CD14-positive monocyte (primary cell): ENCODE measurements around the gene LINS1. TPM values are rescaled to one million over a fixed set of nuclear protein-coding genes. Genes with fewer than 3 reads are reported as not detected.

Source experiments
- DNase-seq, 3 donors: peaks; one replicate each; pipeline ENCODE4 v3.0.0-alpha.2; 2011 to 2022
- H2AFZ ChIP-seq: 2 replicates; pipeline ENCODE4 v1.6.0; 2012; ENCODE audit warnings: mild to moderate bottlenecking, low read depth, low read length, inconsistent platforms; ENCODE audit not compliant: insufficient read depth, poor library complexity, severe bottlenecking
- H3K27ac ChIP-seq, 2 donors: 1 replicate in 1 of 2; 2 replicates in 1 of 2; pipeline ENCODE4 v1.5.1; 2012 to 2013; ENCODE audit warnings: low read length in 2 of 2, control low read depth in 1 of 2, inconsistent platforms in 1 of 2, low read depth in 1 of 2, mild to moderate bottlenecking in 1 of 2
- H3K27me3 ChIP-seq, 2 donors: one replicate each; pipeline versions ENCODE4 v1.6.0 to v1.6.1; 2011 to 2013; ENCODE audit warnings: low read length in 2 of 2; ENCODE audit not compliant: control insufficient read depth in 2 of 2, insufficient read depth in 2 of 2
- H3K36me3 ChIP-seq, 2 donors: replicated peaks in 1 of 2; 1 replicate in 1 of 2; 2 replicates in 1 of 2; pipeline versions ENCODE4 v1.5.1 to v1.6.1; 2012 to 2013; ENCODE audit warnings: low read length in 2 of 2, control low read depth in 1 of 2, inconsistent platforms in 1 of 2, mild to moderate bottlenecking in 1 of 2; ENCODE audit not compliant: insufficient read depth in 2 of 2, control insufficient read depth in 1 of 2
- H3K4me1 ChIP-seq, 2 donors: 1 replicate in 1 of 2; 2 replicates in 1 of 2; pipeline versions ENCODE4 v1.5.1 to v1.6.1; 2012 to 2013; ENCODE audit warnings: low read length in 2 of 2, control low read depth in 1 of 2, inconsistent platforms in 1 of 2, mild to moderate bottlenecking in 1 of 2, moderate library complexity in 1 of 2; ENCODE audit not compliant: insufficient read depth in 2 of 2, control insufficient read depth in 1 of 2
- H3K4me2 ChIP-seq: replicated peaks from 2 replicates; pipeline ENCODE3; 2012; ENCODE audit warnings: low read length, moderate library complexity, mild to moderate bottlenecking; ENCODE audit not compliant: poor library complexity, severe bottlenecking; ENCODE audit errors: extremely low read depth
- H3K4me3 ChIP-seq, 3 experiments: fragments of 200-600 bp in 1 of 3; sonication (generic) in 1 of 3; replicated peaks in 1 of 3; 1 replicate in 2 of 3; 2 replicates in 1 of 3; pipeline ENCODE4 v1.5.1; 2011 to 2013; ENCODE audit warnings: low read length in 3 of 3, mild to moderate bottlenecking in 3 of 3, control low read depth in 2 of 3, low read depth in 2 of 3, inconsistent platforms in 1 of 3, moderate library complexity in 1 of 3
- H3K79me2 ChIP-seq: 2 replicates; pipeline ENCODE4 v1.6.0; 2012; ENCODE audit warnings: mild to moderate bottlenecking, control low read depth, inconsistent platforms, low read length, moderate library complexity; ENCODE audit not compliant: insufficient read depth
- H3K9ac ChIP-seq: 2 replicates; pipeline ENCODE4 v1.6.0; 2017; ENCODE audit warnings: low read length, mild to moderate bottlenecking; ENCODE audit not compliant: insufficient read depth, poor library complexity, severe bottlenecking
- H3K9me3 ChIP-seq, 2 donors: replicated peaks in 1 of 2; 1 replicate in 1 of 2; 2 replicates in 1 of 2; pipeline versions ENCODE4 v1.5.1 to v1.6.1; 2012 to 2013; ENCODE audit warnings: low read length in 2 of 2, control low read depth in 1 of 2; ENCODE audit not compliant: control insufficient read depth in 1 of 2, insufficient read depth in 1 of 2
- H4K20me1 ChIP-seq: 2 replicates; pipeline ENCODE4 v1.6.0; 2012; ENCODE audit warnings: mild to moderate bottlenecking, low read length, control low read depth, moderate library complexity; ENCODE audit not compliant: insufficient read depth
- H3K27ac Mint-ChIP-seq, 7 donors: one replicate each; pipeline ENCODE4 v1.8.0; 2020; ENCODE audit warnings: mild to moderate bottlenecking in 7 of 7, mixed read lengths in 7 of 7, moderate library complexity in 6 of 7, inconsistent platforms in 2 of 7
- H3K27me3 Mint-ChIP-seq, 3 donors: one replicate each; pipeline ENCODE4 v1.8.0; 2021 to 2022; ENCODE audit warnings: low read depth in 3 of 3, mild to moderate bottlenecking in 3 of 3, mixed read lengths in 3 of 3, moderate library complexity in 3 of 3, inconsistent platforms in 1 of 3
- H3K36me3 Mint-ChIP-seq, 2 donors: one replicate each; pipeline ENCODE4 v1.8.0; 2020; ENCODE audit warnings: mixed read lengths in 2 of 2, inconsistent platforms in 1 of 2, mild to moderate bottlenecking in 1 of 2
- H3K4me1 Mint-ChIP-seq: one replicate; pipeline ENCODE4 v1.8.0; 2020; ENCODE audit warnings: mild to moderate bottlenecking, mixed read lengths
- H3K4me3 Mint-ChIP-seq, 2 donors: one replicate each; pipeline ENCODE4 v1.8.0; 2020; ENCODE audit warnings: mild to moderate bottlenecking in 2 of 2, mixed read lengths in 2 of 2, moderate library complexity in 1 of 2
- H3K9me3 Mint-ChIP-seq, 7 donors: one replicate each; pipeline ENCODE4 v1.8.0; 2020 to 2022; ENCODE audit warnings: mixed read lengths in 7 of 7, mild to moderate bottlenecking in 6 of 7, moderate library complexity in 6 of 7, inconsistent platforms in 2 of 7
- WGBS: methylation state at CpG from one replicate; pipeline ENCODE4 v1.1.5; 2013; ENCODE audit warnings: missing lambda C conversion rate; ENCODE audit not compliant: insufficient coverage; 5-methylcytosine and 5-hydroxymethylcytosine counted together
- intact Hi-C, 2 donors: fragments of 100-400 bp; cut with micrococcal nuclease; formaldehyde crosslinking; loops; one replicate each; pipeline versions ENCODE4 v1.15.0 to v1.15.1; 2023
- polyA plus RNA-seq, 3 donors: library from polyadenylated mRNA; depleted of rRNA in 1 of 3; unstranded in 2 of 3; stranded (reverse) in 1 of 3; fragments of 300-500 nt in 2 of 3; fragments of >200 nt in 1 of 3; fragmentation: Illumina TruSeq in 2 of 3; gene quantifications; 1 replicate in 2 of 3; 2 replicates in 1 of 3; pipeline ENCODE4 v1.2.3, GENCODE V29; 2012 to 2021
- TF ChIP-seq, protein P1 (sequence below): fragments of 200-600 bp; IDR thresholded peaks from one replicate; pipeline ENCODE4 v1.8.0; 2022; ENCODE audit warnings: antibody characterized with exemption, mild to moderate bottlenecking

LINS1 gene
- polyA plus RNA-seq, 3 donors, result 4.2 to 8.8 (median 7.6) TPM

DNA sequence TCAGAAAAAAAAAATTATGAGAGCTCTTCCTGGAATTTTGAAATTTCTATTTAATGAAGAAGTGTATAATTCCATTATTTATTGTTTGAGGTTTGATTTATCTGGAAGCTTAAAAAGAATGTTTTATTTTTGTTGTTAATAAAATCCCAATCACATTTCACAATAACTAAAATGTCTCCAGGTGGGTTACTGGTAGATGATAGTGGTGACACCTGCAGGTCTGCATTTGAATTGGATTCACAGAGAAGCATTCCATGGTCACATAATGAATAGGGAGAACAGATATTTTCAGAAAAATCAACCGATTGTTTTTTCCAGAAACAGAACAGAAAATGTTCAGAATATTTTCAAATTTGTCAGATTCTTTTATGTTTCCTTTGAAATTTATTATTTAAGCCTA, 48.7 kb upstream of the LINS1 start:
- H3K36me3 Mint-ChIP-seq, result peaks cover 41 to 42% of the 10 kb centered on the region in 2 donors
- no peak overlapping the region for H3K4me2 ChIP-seq
- peaks cover 0 to 2% (median 1%) of the 10 kb centered on the region in 3 donors for H3K27me3 Mint-ChIP-seq
- no peaks in the 10 kb centered on the region for H3K27me3 ChIP-seq
- H3K9me3 Mint-ChIP-seq, result no peaks in the 10 kb centered on the region
- peaks cover 32 to 68% of the 10 kb centered on the region in 2 donors for H3K36me3 ChIP-seq
- peaks cover 2% of the 10 kb centered on the region for H3K4me1 Mint-ChIP-seq
- intact Hi-C loops, result no loop called here
- H4K20me1 ChIP-seq, result peaks cover 13% of the 10 kb centered on the region
- H3K4me1 ChIP-seq, result no peaks in the 10 kb centered on the region
- H3K27ac Mint-ChIP-seq, result no peak overlapping the region
- no CpG with 5 or more reads among the region's 1 CpG for WGBS
- H3K9me3 ChIP-seq, result no peaks in the 10 kb centered on the region
- TF ChIP-seq, protein P1, sequence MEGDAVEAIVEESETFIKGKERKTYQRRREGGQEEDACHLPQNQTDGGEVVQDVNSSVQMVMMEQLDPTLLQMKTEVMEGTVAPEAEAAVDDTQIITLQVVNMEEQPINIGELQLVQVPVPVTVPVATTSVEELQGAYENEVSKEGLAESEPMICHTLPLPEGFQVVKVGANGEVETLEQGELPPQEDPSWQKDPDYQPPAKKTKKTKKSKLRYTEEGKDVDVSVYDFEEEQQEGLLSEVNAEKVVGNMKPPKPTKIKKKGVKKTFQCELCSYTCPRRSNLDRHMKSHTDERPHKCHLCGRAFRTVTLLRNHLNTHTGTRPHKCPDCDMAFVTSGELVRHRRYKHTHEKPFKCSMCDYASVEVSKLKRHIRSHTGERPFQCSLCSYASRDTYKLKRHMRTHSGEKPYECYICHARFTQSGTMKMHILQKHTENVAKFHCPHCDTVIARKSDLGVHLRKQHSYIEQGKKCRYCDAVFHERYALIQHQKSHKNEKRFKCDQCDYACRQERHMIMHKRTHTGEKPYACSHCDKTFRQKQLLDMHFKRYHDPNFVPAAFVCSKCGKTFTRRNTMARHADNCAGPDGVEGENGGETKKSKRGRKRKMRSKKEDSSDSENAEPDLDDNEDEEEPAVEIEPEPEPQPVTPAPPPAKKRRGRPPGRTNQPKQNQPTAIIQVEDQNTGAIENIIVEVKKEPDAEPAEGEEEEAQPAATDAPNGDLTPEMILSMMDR, result no peak
- no peak overlapping the region for H3K4me3 Mint-ChIP-seq
- H2AFZ ChIP-seq, result no peak overlapping the region
- no peaks in the 10 kb centered on the region for H3K79me2 ChIP-seq
- H3K4me3 ChIP-seq, result no peak overlapping the region
- no peak overlapping the region for H3K27ac ChIP-seq
- no peak for DNase-seq
- H3K9ac ChIP-seq, result no peak overlapping the region

DNA sequence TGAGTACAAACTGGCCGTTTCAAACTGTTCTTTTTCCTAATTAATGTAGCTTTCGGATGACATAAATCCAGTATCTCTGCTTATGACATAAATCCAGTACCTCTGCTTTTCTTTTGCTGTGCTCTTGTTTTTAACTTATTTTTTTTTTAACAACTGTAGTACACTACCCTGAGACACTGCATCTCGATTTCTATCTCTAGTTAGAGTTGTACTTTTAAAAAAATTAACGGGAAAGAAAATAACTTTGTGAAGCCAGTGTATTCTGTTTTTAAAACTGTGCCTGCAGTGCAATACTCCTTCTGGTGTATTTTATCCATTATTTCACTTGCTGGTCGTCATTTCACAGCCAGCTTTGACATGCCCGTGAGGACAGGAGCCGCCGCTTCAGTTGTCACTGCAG, 47.0 kb upstream of the LINS1 start:
- peaks cover 41 to 42% of the 10 kb centered on the region in 2 donors for H3K36me3 Mint-ChIP-seq
- Histone ChIP-seq H3K9ac (no peak overlapping the region), H3K27ac (no peak overlapping the region), H3K27me3 (no peaks in the 10 kb centered on the region), H3K36me3 (peaks cover 32 to 68% of the 10 kb centered on the region in 2 donors), H2AFZ (no peak overlapping the region), H4K20me1 (peaks cover 30% of the 10 kb centered on the region), H3K4me3 (no peak overlapping the region), H3K4me1 (no peaks in the 10 kb centered on the region), H3K9me3 (no peaks in the 10 kb centered on the region), H3K4me2 (no peak overlapping the region), H3K79me2 (no peaks in the 10 kb centered on the region)
- no peak for DNase-seq
- WGBS, result 98% methylated on average over 5 of the region's 8 CpGs
- H3K27ac Mint-ChIP-seq, result no peak overlapping the region
- intact Hi-C loops, result no loop called here
- TF ChIP-seq, protein P1, result no peak
- no peak overlapping the region for H3K4me3 Mint-ChIP-seq
- H3K27me3 Mint-ChIP-seq, result no peaks in the 10 kb centered on the region
- no peaks in the 10 kb centered on the region for H3K9me3 Mint-ChIP-seq
- H3K4me1 Mint-ChIP-seq, result peaks cover 7% of the 10 kb centered on the region
